Naive thymus-derived CD4-positive, alpha-beta T cell (primary cell): ENCODE data around the gene MRPL32. TPM values are rescaled to one million over a fixed set of nuclear protein-coding genes. Genes with fewer than 3 reads are reported as not detected.

Experiments used
- ATAC-seq: fragments of 150-1000 bp; cut with Tn5 transposase; 2 replicates; pipeline ENCODE4 v1.10.0; 2021; ENCODE audit warnings: mild to moderate bottlenecking, moderate library complexity
- CTCF ChIA-PET: fragments of 350-600 bp; sonication (Branson Sonifier 250); formaldehyde crosslinking; loops from one replicate; lab custom pipeline; 2021; ENCODE audit warnings: antibody characterized with exemption; lab: Charles Lee
- POLR2A ChIA-PET: fragments of 350-600 bp; sonication (Branson Sonifier 250); formaldehyde crosslinking; loops from one replicate; lab custom pipeline; 2021; ENCODE audit warnings: antibody characterized with exemption, inconsistent platforms; lab: Charles Lee
- DNase-seq, 9 donors: peaks; one replicate each; pipeline versions ENCODE4 v3.0.0 to v3.0.0-alpha.2; 2020 to 2022; ENCODE audit warnings: mixed read lengths in 1 of 9
- H3K27ac ChIP-seq: one replicate; pipeline ENCODE4 v1.7.0; 2013; ENCODE audit warnings: mild to moderate bottlenecking, low read depth, low read length, moderate library complexity
- H3K27me3 ChIP-seq, 2 donors: one replicate each; pipeline ENCODE4 v1.7.0; 2013; ENCODE audit warnings: low read length in 2 of 2, mild to moderate bottlenecking in 2 of 2, moderate library complexity in 2 of 2; ENCODE audit not compliant: control insufficient read depth in 2 of 2, insufficient read depth in 2 of 2
- H3K36me3 ChIP-seq, 3 experiments: 1 replicate in 2 of 3; 2 replicates in 1 of 3; pipeline ENCODE4 v1.7.0; 2013; ENCODE audit warnings: low read length in 3 of 3, mild to moderate bottlenecking in 3 of 3, moderate library complexity in 1 of 3; ENCODE audit not compliant: insufficient read depth in 3 of 3, control insufficient read depth in 2 of 3
- H3K4me1 ChIP-seq, 2 donors: one replicate each; pipeline ENCODE4 v1.7.0; 2013; ENCODE audit warnings: low read length in 2 of 2, mild to moderate bottlenecking in 2 of 2, moderate library complexity in 1 of 2; ENCODE audit not compliant: control insufficient read depth in 2 of 2, insufficient read depth in 2 of 2
- H3K4me3 ChIP-seq: 2 replicates; pipeline ENCODE4 v1.7.0; 2013; ENCODE audit warnings: mild to moderate bottlenecking, low read length
- H3K9me3 ChIP-seq, 3 experiments: 1 replicate in 2 of 3; 2 replicates in 1 of 3; pipeline ENCODE4 v1.7.0; 2013; ENCODE audit warnings: low read length in 3 of 3; ENCODE audit not compliant: control insufficient read depth in 2 of 3
- H3K27ac Mint-ChIP-seq, 9 donors: one replicate each; pipeline ENCODE4 v1.8.0; 2020 to 2022; ENCODE audit warnings: mixed read lengths in 9 of 9, mild to moderate bottlenecking in 8 of 9, moderate library complexity in 5 of 9, inconsistent platforms in 2 of 9
- H3K27me3 Mint-ChIP-seq, 5 donors: one replicate each; pipeline ENCODE4 v1.8.0; 2021 to 2022; ENCODE audit warnings: mixed read lengths in 5 of 5, mild to moderate bottlenecking in 1 of 5
- H3K36me3 Mint-ChIP-seq, 5 donors: one replicate each; pipeline ENCODE4 v1.8.0; 2020 to 2022; ENCODE audit warnings: mixed read lengths in 5 of 5, mild to moderate bottlenecking in 3 of 5, inconsistent platforms in 1 of 5
- H3K4me1 Mint-ChIP-seq, 7 donors: one replicate each; pipeline ENCODE4 v1.8.0; 2020 to 2022; ENCODE audit warnings: mixed read lengths in 7 of 7, mild to moderate bottlenecking in 3 of 7, inconsistent platforms in 1 of 7
- H3K4me3 Mint-ChIP-seq, 10 donors: one replicate each; pipeline ENCODE4 v1.8.0; 2020 to 2022; ENCODE audit warnings: mild to moderate bottlenecking in 10 of 10, mixed read lengths in 10 of 10, moderate library complexity in 6 of 10, inconsistent platforms in 2 of 10
- H3K9me3 Mint-ChIP-seq, 11 donors: one replicate each; pipeline ENCODE4 v1.8.0; 2020 to 2022; ENCODE audit warnings: mixed read lengths in 11 of 11, mild to moderate bottlenecking in 4 of 11, inconsistent platforms in 1 of 11, moderate library complexity in 1 of 11
- intact Hi-C, 2 donors: fragments of 100-400 bp; cut with micrococcal nuclease; formaldehyde crosslinking; loops; one replicate each; pipeline ENCODE4 v1.15.1; 2023
- polyA plus RNA-seq, 2 donors: library from polyadenylated mRNA; unstranded; fragments of 300-500 nt; fragmentation: Illumina TruSeq; gene quantifications; one replicate each; pipeline ENCODE4 v1.2.3, GENCODE V29; 2021
- total RNA-seq, 6 experiments: library from RNA in 5 of 6; stranded (reverse) in 5 of 6; gene quantifications; 1 replicate in 5 of 6; 2 replicates in 1 of 6; pipeline ENCODE4 v1.2.3 and lab custom pipeline; 2021 to 2026

MRPL32 gene
- total and polyA plus RNA-seq, 7 experiments from 2014 or later: 27.7 to 58.2 (median 52.9) TPM

GRCh38 chr7:42980084-42980483 is 47.9 kb downstream of the MRPL32 start:
- ChIA-PET CTCF (no interaction called here), POLR2A (no interaction called here)
- Histone ChIP-seq H3K4me1 (no peaks in the 10 kb centered on the region), H3K4me3 (no peak overlapping the region), H3K9me3 (peaks cover 0 to 4% (median 0%) of the 10 kb centered on the region in 3 experiments), H3K27ac (no peak overlapping the region), H3K27me3 (no peaks in the 10 kb centered on the region), H3K36me3 (no peaks in the 10 kb centered on the region)
- intact Hi-C loops: no loop called here
- Mint-ChIP-seq H3K4me3 (no peak overlapping the region), H3K27ac (no peak overlapping the region), H3K36me3 (peaks cover 0 to 4% (median 0%) of the 10 kb centered on the region in 5 donors), H3K4me1 (no peaks in the 10 kb centered on the region), H3K9me3 (peaks cover 0 to 11% (median 4%) of the 10 kb centered on the region in 11 donors), H3K27me3 (peaks cover 0 to 27% (median 17%) of the 10 kb centered on the region in 5 donors)
- DNase-seq (no peak), ATAC-seq (no peak)

- Histone ChIP-seq H3K27me3 (no peaks in the 10 kb centered on the region), H3K27ac (no peak overlapping the region), H3K36me3 (no peaks in the 10 kb centered on the region), H3K9me3 (peaks cover 0 to 4% (median 0%) of the 10 kb centered on the region in 3 experiments), H3K4me3 (no peak overlapping the region), H3K4me1 (no peaks in the 10 kb centered on the region)
- no peaks in the 10 kb centered on the region for H3K4me1 Mint-ChIP-seq
- CTCF ChIA-PET: no interaction called here
- no peak overlapping the region for H3K4me3 Mint-ChIP-seq
- H3K27me3 Mint-ChIP-seq: peaks cover 0 to 26% (median 17%) of the 10 kb centered on the region in 5 donors
- POLR2A ChIA-PET: no interaction called here
- ATAC-seq (no peak), DNase-seq (no peak)
- intact Hi-C loops: no loop called here
- H3K36me3 Mint-ChIP-seq: peaks cover 0 to 4% (median 0%) of the 10 kb centered on the region in 5 donors
- H3K9me3 Mint-ChIP-seq: peaks cover 0 to 11% (median 4%) of the 10 kb centered on the region in 11 donors
- H3K27ac Mint-ChIP-seq: no peak overlapping the region
These were observed 48.3 kb downstream of the MRPL32 start for GRCh38 chr7:42980514-42980913.

GRCh38 chr7:42981601-42982000 is 49.4 kb downstream of the MRPL32 start:
- Mint-ChIP-seq H3K36me3 (peaks cover 0 to 4% (median 0%) of the 10 kb centered on the region in 5 donors), H3K4me1 (no peaks in the 10 kb centered on the region), H3K4me3 (no peak overlapping the region), H3K27me3 (peaks cover 3 to 29% (median 16%) of the 10 kb centered on the region in 5 donors), H3K9me3 (peaks cover 0 to 11% (median 6%) of the 10 kb centered on the region in 11 donors), H3K27ac (no peak overlapping the region)
- no peak overlapping the region for H3K4me3 ChIP-seq
- H3K27ac ChIP-seq: no peak overlapping the region
- peaks cover 0 to 4% (median 0%) of the 10 kb centered on the region in 3 experiments for H3K9me3 ChIP-seq
- H3K36me3 ChIP-seq: no peaks in the 10 kb centered on the region
- DNase-seq (no peak), ATAC-seq (no peak)
- H3K4me1 ChIP-seq: no peaks in the 10 kb centered on the region
- intact Hi-C loops: no loop called here
- ChIA-PET POLR2A (no interaction called here), CTCF (no interaction called here)
- H3K27me3 ChIP-seq: no peaks in the 10 kb centered on the region

GRCh38 chr7:42982604-42983115 is 50.5 kb downstream of the MRPL32 start:
- ChIA-PET POLR2A (no interaction called here), CTCF (no interaction called here)
- H3K4me3 Mint-ChIP-seq: no peak overlapping the region
- DNase-seq (no peak), ATAC-seq (no peak)
- H3K27ac Mint-ChIP-seq: no peak overlapping the region
- Histone ChIP-seq H3K4me1 (no peaks in the 10 kb centered on the region), H3K9me3 (peaks cover 0 to 4% (median 0%) of the 10 kb centered on the region in 3 experiments), H3K4me3 (no peak overlapping the region), H3K36me3 (no peaks in the 10 kb centered on the region), H3K27me3 (no peaks in the 10 kb centered on the region), H3K27ac (no peak overlapping the region)
- peaks cover 11 to 32% (median 15%) of the 10 kb centered on the region in 5 donors for H3K27me3 Mint-ChIP-seq
- intact Hi-C loops: no loop called here
- H3K36me3 Mint-ChIP-seq: peaks cover 0 to 4% (median 0%) of the 10 kb centered on the region in 5 donors
- no peaks in the 10 kb centered on the region for H3K4me1 Mint-ChIP-seq
- peaks cover 0 to 11% (median 6%) of the 10 kb centered on the region in 11 donors for H3K9me3 Mint-ChIP-seq

GRCh38 chr7:42984137-42984536 is 52.0 kb downstream of the MRPL32 start:
- Mint-ChIP-seq H3K36me3 (peaks cover 0 to 4% (median 0%) of the 10 kb centered on the region in 5 donors), H3K4me3 (no peak overlapping the region), H3K4me1 (no peaks in the 10 kb centered on the region), H3K27ac (no peak overlapping the region), H3K9me3 (peaks cover 0 to 11% (median 6%) of the 10 kb centered on the region in 11 donors), H3K27me3 (peaks cover 14 to 30% (median 21%) of the 10 kb centered on the region in 5 donors)
- intact Hi-C loops: no loop called here
- ChIA-PET POLR2A (no interaction called here), CTCF (interaction anchor here (1.3 kb wide), 1 partner anchor 12 kb away, joined by 3 read pairs; no protein-coding TSS in a partner anchor)
- no peak for ATAC-seq
- H3K27me3 ChIP-seq: no peaks in the 10 kb centered on the region
- no peak overlapping the region for H3K27ac ChIP-seq
- peaks cover 0 to 4% (median 0%) of the 10 kb centered on the region in 3 experiments for H3K9me3 ChIP-seq
- no peak overlapping the region for H3K4me3 ChIP-seq
- no peak for DNase-seq
- H3K4me1 ChIP-seq: no peaks in the 10 kb centered on the region
- H3K36me3 ChIP-seq: no peaks in the 10 kb centered on the region

GRCh38 chr7:42986213-42986612 is 54.0 kb downstream of the MRPL32 start:
- Histone ChIP-seq H3K4me3 (no peak overlapping the region), H3K27me3 (no peaks in the 10 kb centered on the region), H3K9me3 (peaks cover 0 to 4% (median 0%) of the 10 kb centered on the region in 3 experiments), H3K4me1 (no peaks in the 10 kb centered on the region), H3K36me3 (no peaks in the 10 kb centered on the region), H3K27ac (no peak overlapping the region)
- POLR2A ChIA-PET: no interaction called here
- intact Hi-C loops: no loop called here
- no peak for ATAC-seq
- Mint-ChIP-seq H3K9me3 (peaks cover 0 to 11% (median 6%) of the 10 kb centered on the region in 11 donors), H3K27me3 (peaks cover 14 to 28% (median 18%) of the 10 kb centered on the region in 5 donors), H3K27ac (no peak overlapping the region), H3K4me1 (no peaks in the 10 kb centered on the region), H3K36me3 (peaks cover 0 to 4% (median 0%) of the 10 kb centered on the region in 5 donors), H3K4me3 (no peak overlapping the region)
- CTCF ChIA-PET: no interaction called here
- DNase-seq: no peak

GRCh38 chr7:42986781-42987248 is 54.6 kb downstream of the MRPL32 start:
- CTCF ChIA-PET: no interaction called here
- Mint-ChIP-seq H3K9me3 (peaks cover 0 to 11% (median 6%) of the 10 kb centered on the region in 11 donors), H3K4me1 (no peaks in the 10 kb centered on the region), H3K36me3 (peaks cover 0 to 4% (median 0%) of the 10 kb centered on the region in 5 donors), H3K27me3 (peaks cover 14 to 33% (median 24%) of the 10 kb centered on the region in 5 donors), H3K27ac (no peak overlapping the region), H3K4me3 (no peak overlapping the region)
- Histone ChIP-seq H3K36me3 (no peaks in the 10 kb centered on the region), H3K9me3 (peaks cover 0 to 4% (median 0%) of the 10 kb centered on the region in 3 experiments), H3K4me1 (no peaks in the 10 kb centered on the region), H3K27ac (no peak overlapping the region), H3K27me3 (no peaks in the 10 kb centered on the region), H3K4me3 (no peak overlapping the region)
- ATAC-seq (no peak), DNase-seq (no peak)
- POLR2A ChIA-PET: no interaction called here
- intact Hi-C loops: no loop called here
